ENCODE results near the gene POM121C.

GRCh38 chr7:75534727-75535307 lies 48.7 kb upstream of the POM121C start:
- TF ChIP-seq CTCF (IDR thresholded peaks at IDR 0.05) (no peak), POLR2A (IDR thresholded peaks at IDR 0.05) (no peak)

All from gastroesophageal sphincter (tissue), 3 donors.